Choroid plexus epithelial cell (primary cell): Measurements from ENCODE around the gene DUSP5.

Experiments
- DNase-seq: peaks from one replicate; pipeline ENCODE4 v3.0.0-alpha.2; 2010; ENCODE audit warnings: low read depth
- H3K4me3 ChIP-seq: 2 replicates; pipeline ENCODE4 v1.5.1; 2011; ENCODE audit warnings: low read depth, mild to moderate bottlenecking, control low read depth, low read length, moderate library complexity
- TF ChIP-seq, protein P1 (sequence below): conservative IDR thresholded peaks from 2 replicates; pipeline ENCODE4 v1.5.1; 2011; ENCODE audit warnings: low read depth, mild to moderate bottlenecking, control low read depth, inconsistent platforms, low read length, moderate library complexity

The DUSP5 gene

DNA sequence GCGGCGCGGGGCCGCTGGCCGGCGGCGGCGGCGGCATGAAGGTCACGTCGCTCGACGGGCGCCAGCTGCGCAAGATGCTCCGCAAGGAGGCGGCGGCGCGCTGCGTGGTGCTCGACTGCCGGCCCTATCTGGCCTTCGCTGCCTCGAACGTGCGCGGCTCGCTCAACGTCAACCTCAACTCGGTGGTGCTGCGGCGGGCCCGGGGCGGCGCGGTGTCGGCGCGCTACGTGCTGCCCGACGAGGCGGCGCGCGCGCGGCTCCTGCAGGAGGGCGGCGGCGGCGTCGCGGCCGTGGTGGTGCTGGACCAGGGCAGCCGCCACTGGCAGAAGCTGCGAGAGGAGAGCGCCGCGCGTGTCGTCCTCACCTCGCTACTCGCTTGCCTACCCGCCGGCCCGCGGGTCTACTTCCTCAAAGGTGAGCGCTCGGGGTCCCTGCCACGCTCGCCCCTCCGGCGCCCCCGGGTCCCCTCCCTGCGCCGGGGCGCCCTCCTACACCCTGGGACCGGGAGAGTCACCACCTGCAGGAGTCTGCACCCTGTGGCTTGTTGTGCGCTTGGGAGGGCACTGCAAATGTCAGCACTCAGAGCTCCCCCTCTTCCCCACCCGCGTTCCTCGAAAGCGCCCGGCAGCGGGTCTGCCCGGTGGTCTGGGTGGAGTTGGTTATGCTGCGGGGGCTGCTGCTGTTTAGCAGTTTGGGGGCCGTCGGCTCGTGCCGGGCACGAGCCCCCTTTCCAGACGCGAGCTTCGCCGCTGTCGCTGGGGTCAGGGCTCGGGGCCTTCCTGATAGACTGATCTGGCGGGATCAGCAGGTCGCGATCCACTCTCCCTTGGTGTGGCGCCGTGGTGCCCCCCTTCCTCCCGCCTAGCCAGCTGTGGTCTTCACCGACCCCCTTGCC is 627 bp downstream of the DUSP5 start:
- TF ChIP-seq, protein P1, sequence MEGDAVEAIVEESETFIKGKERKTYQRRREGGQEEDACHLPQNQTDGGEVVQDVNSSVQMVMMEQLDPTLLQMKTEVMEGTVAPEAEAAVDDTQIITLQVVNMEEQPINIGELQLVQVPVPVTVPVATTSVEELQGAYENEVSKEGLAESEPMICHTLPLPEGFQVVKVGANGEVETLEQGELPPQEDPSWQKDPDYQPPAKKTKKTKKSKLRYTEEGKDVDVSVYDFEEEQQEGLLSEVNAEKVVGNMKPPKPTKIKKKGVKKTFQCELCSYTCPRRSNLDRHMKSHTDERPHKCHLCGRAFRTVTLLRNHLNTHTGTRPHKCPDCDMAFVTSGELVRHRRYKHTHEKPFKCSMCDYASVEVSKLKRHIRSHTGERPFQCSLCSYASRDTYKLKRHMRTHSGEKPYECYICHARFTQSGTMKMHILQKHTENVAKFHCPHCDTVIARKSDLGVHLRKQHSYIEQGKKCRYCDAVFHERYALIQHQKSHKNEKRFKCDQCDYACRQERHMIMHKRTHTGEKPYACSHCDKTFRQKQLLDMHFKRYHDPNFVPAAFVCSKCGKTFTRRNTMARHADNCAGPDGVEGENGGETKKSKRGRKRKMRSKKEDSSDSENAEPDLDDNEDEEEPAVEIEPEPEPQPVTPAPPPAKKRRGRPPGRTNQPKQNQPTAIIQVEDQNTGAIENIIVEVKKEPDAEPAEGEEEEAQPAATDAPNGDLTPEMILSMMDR: no peak
- peak; percentile 70 for DNase-seq
- H3K4me3 ChIP-seq: peak overlapping the region; percentile 88

DNA sequence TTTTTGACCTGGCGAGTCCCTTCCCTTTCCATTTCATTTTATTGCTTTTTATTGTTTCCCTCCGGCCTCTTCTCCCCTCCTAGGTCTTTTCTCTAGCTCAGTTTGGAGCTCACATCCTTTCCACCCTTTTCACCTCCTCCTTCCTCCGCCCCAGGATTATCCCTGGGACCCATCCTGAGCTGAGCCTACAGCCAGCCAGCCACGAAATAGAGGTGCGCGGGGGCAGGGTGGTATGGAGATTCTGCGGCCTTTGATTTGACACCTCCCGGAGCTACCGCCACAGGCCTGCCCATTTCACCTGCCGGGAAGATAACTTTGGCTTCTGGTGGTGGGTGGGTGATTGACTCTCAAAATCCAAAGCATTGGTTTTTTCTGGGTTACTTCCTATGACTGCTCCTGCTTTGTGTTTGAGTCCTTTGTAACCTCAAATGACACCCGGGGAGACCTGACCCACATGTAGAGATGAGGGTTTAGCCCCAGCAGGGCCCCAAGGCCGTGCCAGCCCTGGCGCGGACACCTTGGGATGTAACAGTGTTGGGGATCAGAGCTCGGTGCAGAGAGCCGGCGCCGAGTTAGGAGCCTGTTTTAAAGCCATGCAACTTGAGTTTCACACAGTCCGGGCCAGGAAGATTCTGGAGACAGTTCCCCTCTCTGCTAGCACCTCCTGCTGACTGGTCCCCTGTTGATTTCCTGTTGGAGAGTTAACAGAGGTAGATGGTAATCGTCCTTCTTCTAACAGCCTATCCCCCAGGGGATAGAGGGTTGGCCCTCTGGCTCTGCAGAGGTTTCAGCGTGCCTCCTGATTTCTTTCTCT is 1.5 kb downstream of the DUSP5 start:
- TF ChIP-seq, protein P1: peak; percentile 53
- peak; percentile 83 for DNase-seq
- H3K4me3 ChIP-seq: peak overlapping the region; percentile 88

DNA sequence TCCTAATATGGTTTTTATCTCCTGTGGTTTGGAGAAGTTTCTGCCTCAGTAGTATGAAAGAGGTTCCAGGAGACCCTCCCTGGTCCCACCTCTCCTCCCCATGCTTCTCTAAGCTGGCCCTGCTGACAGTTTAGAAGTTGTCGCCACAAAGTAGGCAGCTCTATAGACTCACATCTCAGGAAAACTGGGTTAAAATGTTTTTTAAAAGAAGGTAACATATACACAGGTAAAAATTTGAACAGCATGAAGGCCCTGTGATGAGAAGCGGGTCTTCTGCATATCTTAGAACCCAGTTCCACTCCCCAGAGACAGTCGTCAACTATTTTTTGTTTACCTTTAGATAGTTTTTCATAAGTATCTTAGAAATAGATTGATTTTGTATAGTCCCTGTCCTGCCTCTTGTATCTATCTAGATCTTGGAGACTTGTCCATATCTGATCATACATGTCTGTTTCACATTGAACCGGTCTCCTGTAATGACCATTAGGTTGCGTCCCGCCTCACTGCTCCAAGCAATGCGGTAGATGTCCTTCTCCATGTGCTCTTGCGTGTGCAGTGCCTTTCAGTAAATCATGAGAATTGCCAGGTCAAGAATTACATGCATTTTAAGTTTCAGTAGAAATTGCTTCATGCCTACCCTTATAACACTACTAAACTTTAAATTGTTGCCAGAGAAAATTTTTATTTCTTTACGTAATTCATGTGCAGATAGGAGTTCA is 2.2 kb downstream of the DUSP5 start:
- TF ChIP-seq, protein P1: no peak
- peak; percentile 63 for DNase-seq
- peak overlapping the region; percentile 88 for H3K4me3 ChIP-seq

DNA sequence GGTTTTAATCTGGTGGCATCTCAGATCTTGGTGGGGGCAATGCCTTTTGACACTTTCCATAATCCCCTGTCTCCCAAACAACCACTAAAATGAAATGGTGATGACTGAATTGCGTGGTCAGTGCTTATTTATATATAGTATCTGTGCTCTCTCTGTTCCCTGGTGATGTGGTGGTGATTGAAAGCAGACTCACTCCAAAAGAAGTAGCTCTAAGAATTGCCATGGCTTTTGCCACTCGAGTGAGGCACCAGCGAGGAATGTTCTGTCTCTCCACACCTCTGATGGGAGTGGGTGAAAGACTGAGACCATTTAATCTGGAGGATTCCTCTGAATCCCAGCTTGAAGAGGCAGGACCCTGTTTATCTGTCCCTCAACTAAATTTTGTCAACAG is 2.8 kb downstream of the DUSP5 start:
- TF ChIP-seq, protein P1: no peak
- peak; percentile 71 for DNase-seq
- peak overlapping the region; percentile 88 for H3K4me3 ChIP-seq

DNA sequence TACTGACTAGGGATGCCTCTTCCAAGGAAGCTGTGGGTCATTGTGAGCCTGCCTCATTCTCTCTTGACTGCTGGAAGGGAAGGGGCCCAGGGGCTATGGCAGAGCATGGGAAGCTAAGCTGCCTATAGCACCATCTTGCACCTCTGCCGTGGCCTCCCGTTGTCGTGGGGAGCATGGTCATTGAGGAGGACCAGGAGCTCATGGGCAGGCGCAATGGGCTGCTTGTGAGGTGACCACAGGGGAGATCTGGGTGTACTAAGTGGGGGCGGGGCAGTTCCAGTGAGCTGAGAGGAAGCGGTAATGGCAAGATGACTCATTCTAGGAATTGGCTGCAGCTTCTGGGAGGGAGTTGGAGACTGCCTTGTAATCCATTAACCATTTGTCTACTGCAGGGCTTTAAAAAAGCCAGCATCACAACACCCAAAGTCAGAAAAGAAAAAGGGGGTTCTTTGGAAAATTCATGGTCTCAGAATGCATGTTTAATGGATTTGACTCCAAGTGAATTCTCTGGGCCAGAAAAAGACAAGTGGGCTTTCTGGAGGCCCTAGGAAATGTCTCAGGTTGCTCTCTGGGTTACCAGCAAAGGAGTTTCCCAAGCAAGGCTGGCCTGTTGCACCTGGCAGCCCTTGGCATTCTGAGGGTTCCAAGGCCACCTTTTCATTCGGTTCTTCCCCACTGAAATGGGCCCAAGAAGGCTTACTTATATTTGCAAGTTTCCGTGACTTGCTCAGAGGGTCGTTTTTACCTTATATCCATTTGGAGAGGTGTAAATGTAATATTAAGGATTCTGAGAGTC is 3.6 kb downstream of the DUSP5 start:
- TF ChIP-seq, protein P1: no peak
- peak; percentile 96 for DNase-seq
- H3K4me3 ChIP-seq: peak overlapping the region; percentile 88
